ENCODE results near the gene PCSK2. TPM values are rescaled to one million over a fixed set of nuclear protein-coding genes. Genes with fewer than 3 reads are reported as not detected.
A peak's percentile ranks its signal among the peaks of the same experiment; 100 is the strongest.
"Not testable (repeated sequence)": the region's sequence is repeated elsewhere in the genome, so short reads cannot be mapped to it uniquely, and the experiment has no call there.

PCSK2 gene, protein sequence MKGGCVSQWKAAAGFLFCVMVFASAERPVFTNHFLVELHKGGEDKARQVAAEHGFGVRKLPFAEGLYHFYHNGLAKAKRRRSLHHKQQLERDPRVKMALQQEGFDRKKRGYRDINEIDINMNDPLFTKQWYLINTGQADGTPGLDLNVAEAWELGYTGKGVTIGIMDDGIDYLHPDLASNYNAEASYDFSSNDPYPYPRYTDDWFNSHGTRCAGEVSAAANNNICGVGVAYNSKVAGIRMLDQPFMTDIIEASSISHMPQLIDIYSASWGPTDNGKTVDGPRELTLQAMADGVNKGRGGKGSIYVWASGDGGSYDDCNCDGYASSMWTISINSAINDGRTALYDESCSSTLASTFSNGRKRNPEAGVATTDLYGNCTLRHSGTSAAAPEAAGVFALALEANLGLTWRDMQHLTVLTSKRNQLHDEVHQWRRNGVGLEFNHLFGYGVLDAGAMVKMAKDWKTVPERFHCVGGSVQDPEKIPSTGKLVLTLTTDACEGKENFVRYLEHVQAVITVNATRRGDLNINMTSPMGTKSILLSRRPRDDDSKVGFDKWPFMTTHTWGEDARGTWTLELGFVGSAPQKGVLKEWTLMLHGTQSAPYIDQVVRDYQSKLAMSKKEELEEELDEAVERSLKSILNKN
- 1 to 10 TPM; 1.4 to 1.5 TPM for total RNA-seq
- long read RNA-seq, full-length matches to known transcripts = 3 of 3 reads
- long read RNA-seq, partial matches to known transcripts = 0 of 3 reads
- long read RNA-seq, other reads (novel, unspliced or antisense) = 0 of 3 reads

DNA sequence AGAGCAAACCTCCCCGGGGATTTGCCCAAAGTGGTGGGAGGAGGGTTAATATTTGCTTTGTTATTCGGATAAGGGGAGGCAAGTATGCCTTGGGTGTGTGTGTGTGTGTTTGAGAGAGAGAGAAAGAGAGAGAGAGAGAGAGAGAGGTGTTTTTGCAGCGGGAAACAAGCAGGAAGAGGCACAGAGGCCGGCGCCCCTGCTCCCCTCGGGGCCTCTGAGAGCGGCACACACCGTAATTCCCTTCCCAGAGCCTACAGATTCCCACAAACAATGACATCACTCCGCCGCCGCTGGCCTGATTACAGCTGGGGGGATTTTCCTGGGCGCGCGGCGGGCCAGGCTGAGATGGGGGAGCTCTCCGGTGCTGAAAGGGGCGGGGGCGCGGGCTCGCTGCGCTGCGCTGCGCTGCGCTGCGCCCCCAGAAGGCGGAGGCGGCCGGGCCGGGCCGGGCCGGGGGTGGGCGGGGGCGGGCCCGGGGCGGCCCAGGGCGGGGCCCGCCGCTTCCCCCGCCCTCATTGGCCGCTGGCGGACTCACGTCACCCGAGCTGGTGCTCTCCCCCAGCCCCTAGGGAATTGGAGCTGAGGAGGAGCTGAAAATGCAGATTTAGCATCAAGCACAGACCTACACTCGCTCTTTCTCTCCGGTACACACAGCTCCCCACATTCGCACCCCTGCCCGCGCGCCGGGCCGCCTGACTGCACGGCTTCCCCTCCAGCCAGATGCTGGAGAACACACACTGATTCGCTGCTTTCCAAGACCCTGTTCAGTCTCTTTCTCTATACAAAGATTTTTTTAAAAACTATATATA, at the start of gene PCSK2:
TSS of gene PCSK2 (plus strand) at position 631 of the 809 bp plus-strand sequence. CDS start 266 bp downstream, outside the sequence.
- peak; percentile 34 for DNase-seq
- intact Hi-C loops (cut with DNase I) = no loop called here
- peak; percentile 74 to 95 for ATAC-seq

DNA sequence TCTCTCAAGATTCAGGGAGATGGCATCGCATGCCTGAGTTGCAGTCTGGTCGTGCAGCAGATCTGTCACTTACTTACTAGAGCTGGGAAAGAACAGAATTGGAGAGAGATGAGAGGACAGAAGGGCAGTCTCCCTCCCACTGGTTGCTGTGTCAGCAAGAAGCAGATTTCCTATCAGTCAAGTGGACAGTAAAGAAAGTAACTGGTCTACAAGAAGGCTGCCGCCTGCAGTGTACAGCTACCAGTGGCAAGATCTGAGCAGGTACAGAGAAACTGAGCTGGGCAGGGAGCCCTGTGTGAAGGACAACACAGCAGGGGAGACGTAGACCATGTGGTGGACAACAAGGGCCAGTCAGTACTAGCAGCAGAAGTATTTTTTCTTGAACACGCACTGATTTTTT, 49.5 kb upstream of the PCSK2 start:
- DNase-seq (no peak), ATAC-seq (no peak)
- intact Hi-C loops (cut with DNase I) = no loop called here

DNA sequence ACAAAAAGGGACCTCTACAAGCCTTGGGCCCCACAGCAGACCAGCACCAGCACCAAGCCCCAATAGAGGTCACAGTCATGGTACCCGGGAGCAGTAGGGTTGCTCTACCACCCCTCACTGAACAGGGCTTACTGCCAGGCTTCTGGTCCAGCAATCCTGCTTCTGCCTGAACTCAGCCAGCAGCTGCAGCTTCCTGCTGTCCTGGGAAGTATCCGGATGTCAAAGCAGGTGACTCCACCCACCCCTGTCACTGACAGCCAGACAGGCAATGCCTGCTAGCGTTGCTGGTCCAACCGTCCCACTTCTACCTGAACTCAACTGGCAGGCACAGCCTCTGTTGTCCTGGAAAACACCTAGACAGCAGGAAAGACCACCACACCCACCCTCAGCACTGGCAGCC, 47.0 kb upstream of the PCSK2 start:
- DNase-seq = no peak
- ATAC-seq = no peak
- intact Hi-C loops (cut with DNase I) = loop anchor here in 1 of 2 donors (10.0 kb wide), 1 partner anchor 55 kb away; no protein-coding TSS in a partner anchor

DNA sequence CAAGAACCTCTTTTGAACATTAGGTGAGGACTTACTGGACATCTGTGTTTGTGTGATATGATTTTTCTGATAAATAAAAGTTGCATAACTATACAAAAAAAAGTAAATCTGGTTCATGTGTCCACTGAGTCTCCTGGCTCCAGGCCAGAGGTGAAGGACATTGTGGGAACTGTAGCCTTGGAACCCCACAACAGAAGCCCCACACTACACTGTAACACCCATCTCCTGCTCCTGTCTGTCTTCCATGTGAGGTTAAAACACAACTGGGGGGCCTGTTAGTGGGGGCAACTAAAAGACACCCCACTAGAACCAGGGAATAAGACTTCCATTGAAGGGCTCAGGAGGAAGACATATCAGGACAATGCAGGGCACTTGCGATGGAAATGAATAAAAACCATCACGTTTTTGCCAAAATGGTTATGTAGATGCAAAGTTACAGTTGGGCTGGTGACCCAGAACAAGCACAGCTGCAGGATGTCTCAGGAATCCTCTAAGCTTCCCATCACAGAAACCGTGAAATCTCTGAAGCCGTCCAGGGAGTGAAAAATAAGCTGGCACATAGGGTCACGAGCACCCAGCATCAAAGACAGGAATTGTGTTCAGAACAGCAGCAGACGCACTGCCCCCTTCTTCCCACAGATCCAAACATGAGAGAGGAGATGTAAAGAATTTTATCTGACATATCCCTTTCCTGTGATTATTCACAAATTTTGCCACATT, 36.7 kb upstream of the PCSK2 start:
- DNase-seq (no peak), ATAC-seq (no peak)
- intact Hi-C loops (cut with DNase I) = loop anchor here in 1 of 2 donors (10.0 kb wide), 1 partner anchor 65 kb away; no protein-coding TSS in a partner anchor

DNA sequence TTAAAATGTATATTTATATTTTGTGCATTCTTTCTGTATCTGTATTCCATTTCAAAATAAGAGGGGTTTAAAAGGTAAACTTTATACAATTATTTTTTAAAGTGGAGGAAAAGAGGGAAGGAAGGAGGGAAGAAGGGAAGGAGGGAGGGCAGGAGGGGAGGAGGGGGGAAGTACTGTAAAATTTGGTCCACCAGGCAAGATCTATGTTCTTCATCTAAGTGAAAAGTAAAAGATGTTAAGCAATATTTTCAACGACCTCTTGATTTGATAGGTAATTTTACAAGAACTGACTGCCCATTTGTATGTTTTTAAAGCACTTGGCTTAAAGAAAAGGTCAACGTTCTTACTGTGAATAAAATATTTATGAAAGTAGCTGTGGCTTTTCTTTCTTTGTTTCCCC, 29.8 kb upstream of the PCSK2 start:
- intact Hi-C loops (cut with DNase I) = no loop called here
- DNase-seq = no peak
- ATAC-seq = no peak

DNA sequence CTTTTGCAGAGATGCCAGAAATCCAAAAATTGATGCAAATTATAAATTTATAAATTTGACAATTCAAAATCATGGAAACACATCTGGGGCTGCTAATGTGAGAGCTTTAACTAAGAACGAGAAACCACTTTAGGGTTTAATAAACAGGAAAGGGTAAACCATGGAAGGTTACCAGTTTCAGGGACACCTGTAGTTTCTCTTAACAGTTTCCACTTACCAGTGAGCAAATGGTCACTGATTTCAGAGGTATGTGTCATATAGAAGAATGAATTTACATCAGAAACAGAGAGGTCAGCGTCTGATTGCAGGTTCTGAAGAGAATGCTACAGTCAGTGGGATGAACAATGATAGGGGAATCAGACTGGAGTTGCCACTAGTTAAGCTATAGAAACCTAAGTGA, 24.8 kb upstream of the PCSK2 start:
- intact Hi-C loops (cut with DNase I) = no loop called here
- DNase-seq (no peak), ATAC-seq (no peak)

DNA sequence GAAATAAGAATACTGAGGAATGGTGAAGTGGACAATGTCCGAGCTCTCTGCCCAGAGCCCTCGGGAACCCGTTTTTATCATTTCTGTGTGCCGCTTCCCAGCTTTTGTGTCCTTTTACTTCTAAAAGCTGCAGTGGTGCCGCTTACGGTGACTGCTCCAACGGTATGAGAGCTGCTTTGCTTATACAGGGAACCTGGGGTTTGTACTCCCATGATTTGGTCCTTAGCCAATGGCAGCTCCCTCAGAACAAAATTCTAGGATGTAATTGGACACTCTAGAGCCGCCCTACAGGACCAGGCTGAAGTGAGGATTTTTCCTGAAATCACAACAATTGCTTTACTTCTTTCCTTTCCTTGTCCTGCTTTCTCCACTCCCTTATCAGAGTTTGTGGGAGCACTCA, 24.2 kb upstream of the PCSK2 start:
- intact Hi-C loops (cut with DNase I) = no loop called here
- ATAC-seq (no peak), DNase-seq (no peak)

DNA sequence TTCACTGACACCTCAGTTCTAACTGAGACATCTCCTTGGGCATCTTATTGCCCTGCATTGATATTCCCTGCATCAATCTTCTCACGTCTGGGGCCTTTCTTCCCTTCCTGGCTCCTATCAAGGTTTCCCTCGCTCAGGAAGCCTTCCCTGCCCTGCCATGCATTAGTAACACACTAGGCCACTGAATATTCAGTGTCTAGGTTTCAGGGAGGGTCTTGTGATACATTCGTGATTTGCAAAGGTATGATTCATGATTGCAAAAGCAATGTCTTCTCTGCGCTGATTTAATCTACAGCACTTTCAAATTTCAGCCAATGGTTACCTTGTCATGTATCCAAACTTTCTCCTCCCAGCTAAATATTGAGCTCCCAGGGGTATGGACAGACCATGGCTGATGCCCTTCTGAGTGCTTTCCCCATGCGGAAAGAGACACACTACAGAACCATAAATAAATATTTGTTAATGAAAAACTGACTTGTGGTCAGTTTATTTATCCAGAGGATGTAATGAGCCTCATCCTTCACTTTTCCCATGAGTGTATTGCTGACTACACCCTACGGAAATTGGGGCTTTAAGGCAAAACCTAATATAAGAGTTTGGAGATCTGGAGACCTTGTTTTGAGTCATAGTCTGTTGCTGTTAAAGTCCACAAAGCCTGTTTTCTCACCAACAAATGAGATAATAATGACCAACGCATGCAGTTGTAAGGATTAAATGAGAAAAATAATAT, 21.6 kb upstream of the PCSK2 start:
- intact Hi-C loops (cut with DNase I) = no loop called here

DNA sequence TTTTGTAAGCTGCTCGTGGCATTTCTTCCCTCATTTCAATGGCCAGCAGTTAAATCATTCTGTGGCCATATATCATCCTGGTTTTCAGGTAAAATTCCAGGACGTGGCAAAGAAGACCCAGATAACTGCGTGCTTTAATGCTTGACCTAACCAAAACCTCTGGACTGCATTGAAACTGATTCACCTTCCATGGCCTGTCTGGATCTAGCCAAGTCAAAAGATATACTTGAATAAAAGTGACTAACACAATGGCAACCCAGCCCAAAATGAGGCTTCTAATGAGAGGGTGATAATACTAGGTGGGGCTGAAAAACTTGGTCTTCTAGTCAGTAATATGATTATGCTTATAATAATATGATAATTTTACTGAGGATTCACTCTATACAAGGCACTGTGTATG, 16.5 kb upstream of the PCSK2 start:
- intact Hi-C loops (cut with DNase I) = no loop called here
- DNase-seq (no peak), ATAC-seq (no peak)

More for the DNA sequence above, 21.6 kb upstream of the PCSK2 start:
- ATAC-seq = no peak
- no peak for DNase-seq

DNA sequence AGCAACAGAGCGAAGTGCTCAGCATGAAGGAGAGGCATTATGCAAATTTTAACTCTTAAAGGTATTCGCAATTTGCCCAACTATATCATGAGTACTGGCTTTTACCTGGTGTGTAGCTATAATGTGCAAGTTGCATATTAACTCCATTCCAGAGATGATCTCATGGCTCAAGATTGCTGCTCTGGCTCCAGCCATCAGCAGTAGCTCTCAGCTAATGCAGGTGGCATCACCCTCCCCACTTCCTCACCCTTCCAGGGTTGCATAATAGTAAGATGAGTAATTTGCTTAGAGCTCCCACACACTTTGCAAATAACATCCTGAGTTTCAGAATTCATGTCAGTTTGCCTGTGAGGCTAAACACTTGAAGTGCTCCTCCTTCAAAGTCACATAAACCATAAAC, 15.9 kb upstream of the PCSK2 start:
- ATAC-seq (no peak), DNase-seq (no peak)
- intact Hi-C loops (cut with DNase I) = no loop called here

DNA sequence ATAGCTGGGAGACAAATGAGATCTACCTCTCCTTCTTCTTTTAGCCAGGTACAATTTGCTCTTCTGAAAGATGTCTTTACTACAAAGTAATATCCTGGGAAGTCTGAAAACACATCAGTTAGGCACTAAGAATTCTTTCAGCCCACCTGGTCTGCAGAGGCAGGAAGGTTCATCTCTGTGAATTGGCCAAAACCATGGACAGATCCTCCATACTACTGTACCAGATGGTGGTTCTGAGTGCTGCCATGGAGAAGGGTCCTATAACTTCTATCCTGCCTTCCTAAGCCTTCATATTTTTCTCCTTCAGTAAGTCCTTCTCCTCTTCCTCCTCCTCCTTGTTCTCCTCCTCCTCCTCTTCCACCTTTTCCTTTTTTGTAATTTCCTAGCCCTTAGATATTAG, 11.7 kb upstream of the PCSK2 start:
- no peak for DNase-seq
- intact Hi-C loops (cut with DNase I) = no loop called here
- ATAC-seq = no peak

DNA sequence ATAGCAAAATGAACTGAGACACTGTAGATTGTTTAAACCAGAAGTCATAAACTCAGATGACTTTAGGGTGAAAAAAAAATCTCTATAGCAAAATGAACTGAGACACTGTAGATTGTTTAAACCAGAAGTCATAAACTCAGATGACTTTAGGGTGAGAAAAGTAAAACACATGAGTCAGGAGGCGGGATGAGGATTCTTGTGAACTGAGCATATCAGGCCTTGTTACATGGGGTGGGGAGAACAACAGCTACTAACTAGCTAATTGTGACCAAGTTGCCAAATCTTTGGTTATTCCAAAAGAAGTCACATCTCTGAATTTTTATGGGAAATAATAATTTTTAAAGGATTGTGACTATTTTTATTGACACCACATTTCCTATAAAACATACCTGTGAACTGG, 7.0 kb upstream of the PCSK2 start:
- ATAC-seq; intact Hi-C loops (cut with DNase I); DNase-seq: not testable (repeated sequence)

DNA sequence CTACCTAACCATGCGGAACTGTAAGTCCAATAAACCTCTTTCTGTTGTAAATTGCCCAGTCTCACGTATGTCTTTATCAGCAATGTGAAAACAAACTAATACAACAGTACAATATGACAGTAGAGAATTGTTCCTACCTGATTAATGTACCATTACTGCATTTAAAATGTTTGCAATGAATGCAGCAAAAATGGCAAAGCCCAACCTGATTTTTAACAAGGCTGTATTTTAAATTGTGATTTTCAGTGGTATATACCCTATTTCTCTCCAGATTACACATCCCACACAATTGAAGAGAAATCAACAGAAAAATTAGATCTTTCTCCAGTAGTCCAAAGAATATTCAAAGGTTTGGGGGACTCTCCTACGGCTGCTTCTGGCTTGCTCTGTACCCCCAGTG, 3.3 kb upstream of the PCSK2 start:
- ATAC-seq (no peak), DNase-seq (no peak)
- intact Hi-C loops (cut with DNase I) = no loop called here

DNA sequence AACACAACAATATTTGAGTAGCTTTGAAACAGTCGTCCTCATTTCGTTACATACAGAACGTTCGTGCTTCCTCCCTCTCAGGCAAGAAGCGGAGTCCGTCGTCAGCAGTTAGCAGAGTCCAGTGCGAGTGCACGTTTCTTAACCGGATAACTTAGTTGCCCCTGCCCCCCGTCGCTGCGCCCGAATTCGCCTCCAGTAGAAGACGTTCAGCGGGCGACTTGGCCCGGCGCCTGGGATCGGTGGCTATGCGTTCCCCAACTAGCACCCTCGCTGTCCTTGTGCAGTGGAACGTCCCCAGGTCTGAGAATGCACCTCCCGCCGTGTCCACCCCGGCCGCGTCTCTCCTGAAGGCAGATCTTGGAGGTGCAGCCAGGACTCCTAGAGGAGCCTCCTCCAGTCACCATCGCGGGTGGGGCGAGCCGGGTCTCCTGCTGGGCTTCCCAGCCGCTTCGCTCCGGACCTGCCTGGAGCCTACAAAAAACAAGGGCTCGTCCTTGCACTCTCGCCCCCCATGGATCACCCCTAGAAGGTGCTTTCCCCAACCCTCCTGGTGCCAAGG, 910 bp upstream of the PCSK2 start:
- DNase-seq (no peak), ATAC-seq (no peak)
- intact Hi-C loops (cut with DNase I) = no loop called here

DNA sequence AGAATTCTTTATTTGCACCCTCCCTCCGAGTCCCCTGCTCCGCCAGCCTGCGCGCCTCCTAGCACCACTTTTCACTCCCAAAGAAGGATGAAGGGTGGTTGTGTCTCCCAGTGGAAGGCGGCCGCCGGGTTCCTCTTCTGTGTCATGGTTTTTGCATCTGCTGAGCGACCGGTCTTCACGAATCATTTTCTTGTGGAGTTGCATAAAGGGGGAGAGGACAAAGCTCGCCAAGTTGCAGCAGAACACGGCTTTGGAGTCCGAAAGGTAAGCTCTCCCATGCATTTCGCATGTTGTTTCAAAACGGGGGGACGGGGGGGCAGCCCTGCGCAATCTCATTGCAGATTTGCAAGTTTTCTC, 357 bp downstream of the PCSK2 start:
- no peak for ATAC-seq
- DNase-seq = no peak
- intact Hi-C loops (cut with DNase I) = no loop called here

DNA sequence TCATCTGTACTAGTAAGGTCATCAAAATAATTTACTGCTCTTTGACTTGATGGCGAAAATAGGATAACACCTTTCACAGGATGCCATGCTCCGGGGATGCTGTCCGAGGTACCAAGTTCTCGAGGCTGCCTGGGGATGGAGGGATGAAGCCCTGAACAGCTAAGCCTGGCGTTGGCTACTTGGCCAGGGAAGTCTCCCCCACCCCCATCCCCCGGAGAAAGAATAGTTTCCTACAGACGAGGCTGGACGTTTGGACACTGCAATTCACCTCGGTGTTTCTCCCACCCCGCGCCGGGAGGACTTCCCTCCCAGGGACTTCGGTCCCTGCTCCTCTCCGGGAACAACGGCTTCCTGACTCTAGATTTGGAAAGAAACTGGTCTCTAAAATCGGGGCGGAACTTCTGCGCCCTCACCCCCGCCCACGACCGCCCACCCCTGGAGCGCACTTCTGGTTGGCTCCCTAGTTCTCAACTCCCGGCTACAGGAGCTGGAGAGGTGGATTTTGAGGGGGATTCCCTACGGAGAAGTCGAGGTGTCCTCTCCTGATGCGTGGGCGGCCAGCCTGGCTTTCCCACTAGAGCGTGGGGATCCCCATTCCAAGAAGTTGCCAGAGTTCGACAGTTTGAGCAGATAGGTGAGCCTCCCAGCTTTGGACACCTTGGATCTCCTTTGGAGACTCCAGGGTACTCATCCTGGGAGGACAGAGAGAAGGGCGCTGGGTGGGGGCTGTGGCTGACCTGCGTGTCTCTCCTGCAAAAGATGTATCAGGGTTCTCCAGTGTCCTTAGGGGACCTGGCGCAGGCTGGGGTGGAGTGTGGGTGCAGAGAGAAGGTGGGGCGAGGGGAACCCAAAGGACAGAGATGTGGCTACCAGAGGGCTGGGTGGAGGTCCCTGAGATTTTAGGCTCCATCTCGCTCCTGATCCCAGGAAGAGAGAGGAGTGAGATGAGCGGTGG, 1.1 kb downstream of the PCSK2 start:
- intact Hi-C loops (cut with DNase I) = no loop called here
- ATAC-seq (no peak), DNase-seq (no peak)

DNA sequence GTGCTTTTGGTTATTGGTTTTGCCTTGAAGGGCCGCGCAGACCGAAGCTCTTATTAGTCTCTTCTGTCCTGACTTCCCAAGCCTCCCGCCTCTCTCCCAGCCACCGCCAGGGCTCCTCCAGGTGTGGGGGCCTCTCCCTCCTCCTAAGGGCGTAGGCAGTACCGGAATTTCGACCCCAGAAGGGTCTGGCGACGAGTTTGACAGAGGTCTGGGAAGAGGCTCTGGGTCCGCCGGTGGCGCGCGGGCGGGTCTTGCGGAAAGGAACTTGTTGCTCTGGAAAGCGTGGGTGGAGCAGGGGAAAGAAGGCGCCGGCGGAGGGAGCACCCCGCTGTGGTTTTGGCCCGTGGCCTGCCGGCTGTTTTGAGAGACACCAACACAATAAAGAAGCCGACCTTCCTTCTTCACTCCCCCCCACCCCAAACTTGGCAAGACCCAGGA, 1.8 kb downstream of the PCSK2 start:
- intact Hi-C loops (cut with DNase I) = no loop called here
- ATAC-seq (no peak), DNase-seq (no peak)
